ENCODE measurements around the gene MXRA8.

Gene MXRA8

GRCh38 chr1:1335283-1335682, 23.1 kb downstream of the MXRA8 start:
- TF ChIP-seq CTCF (conservative IDR thresholded peaks at IDR 0.05) = no peak
- H3K27ac ChIP-seq = no peak overlapping the region

GRCh38 chr1:1334835-1335234, 23.5 kb downstream of the MXRA8 start:
- no peak overlapping the region for H3K27ac ChIP-seq
- TF ChIP-seq CTCF (conservative IDR thresholded peaks at IDR 0.05) = no peak

- no peak overlapping the region for H3K27ac ChIP-seq
- no peak for TF ChIP-seq CTCF (conservative IDR thresholded peaks at IDR 0.05)
These were observed 24.7 kb downstream of the MXRA8 start for GRCh38 chr1:1333551-1334241.

GRCh38 chr1:1332774-1333480, 25.4 kb downstream of the MXRA8 start:
- H3K27ac ChIP-seq = no peak overlapping the region
- TF ChIP-seq CTCF (conservative IDR thresholded peaks at IDR 0.05) = no peak

- TF ChIP-seq CTCF (conservative IDR thresholded peaks at IDR 0.05) = no peak
- H3K27ac ChIP-seq = no peak overlapping the region
These were observed 26.2 kb downstream of the MXRA8 start for GRCh38 chr1:1332031-1332755.

- H3K27ac ChIP-seq = no peak within 1 kb of the TSS; the same call in 1 of the 2 replicates
- TF ChIP-seq CTCF (conservative IDR thresholded peaks at IDR 0.05) = no peak
These were observed 27.0 kb downstream of the MXRA8 start, which contains the start of gene TAS1R3 for GRCh38 chr1:1331068-1331965. TAS1R3 (plus strand) TSS chr1:1331280; CDS start chr1:1331346, 66 bp downstream.

Measured in VCaP (cell line).